SU-DHL-6 (cell line): Measurements from ENCODE around the gene ATF1.
"Not testable (repeated sequence)": the region's sequence is repeated elsewhere in the genome, so short reads cannot be mapped to it uniquely, and the experiment has no call there.

ENCODE experiments used
- H2AFZ ChIP-seq: fragments of 200-600 bp; sonication (generic); 2 replicates; pipeline ENCODE4 v1.6.1; 2014; ENCODE audit warnings: low read depth, mild to moderate bottlenecking, moderate library complexity, mixed read lengths, antibody characterized with exemption, low read length; ENCODE audit not compliant: severe bottlenecking
- H3F3A ChIP-seq: fragments of 200-600 bp; shearing (Covaris generic); 2 replicates; pipeline ENCODE4 v1.6.0; 2016; ENCODE audit warnings: antibody characterized with exemption, mild to moderate bottlenecking; ENCODE audit not compliant: insufficient read depth
- H3K27ac ChIP-seq: fragments of 200-600 bp; sonication (generic); 2 replicates; pipeline ENCODE4 v1.5.1; 2016; ENCODE audit warnings: low read depth, mild to moderate bottlenecking, low read length, moderate library complexity, mixed read lengths
- H3K27me3 ChIP-seq: fragments of 200-600 bp; sonication (generic), shearing (Covaris generic); 2 replicates; pipeline ENCODE4 v1.6.0; 2014; ENCODE audit warnings: mild to moderate bottlenecking, low read length
- H3K36me3 ChIP-seq: fragments of 200-600 bp; sonication (generic); 2 replicates; pipeline ENCODE4 v1.6.1; 2014; ENCODE audit warnings: mild to moderate bottlenecking, low read length, mixed read lengths
- H3K4me2 ChIP-seq: fragments of 300-600, 200-600 bp; shearing (Covaris generic), sonication (generic); 2 replicates; pipeline ENCODE4 v1.6.0; 2014; ENCODE audit warnings: low read length, low read depth, mild to moderate bottlenecking; ENCODE audit not compliant: poor library complexity, severe bottlenecking
- H3K4me3 ChIP-seq: fragments of 200-600 bp; sonication (generic); 2 replicates; pipeline ENCODE4 v1.5.1; 2014; ENCODE audit warnings: antibody characterized with exemption, low read length, mild to moderate bottlenecking, mixed read lengths; ENCODE audit not compliant: insufficient read depth, poor library complexity, severe bottlenecking
- H3K79me2 ChIP-seq: fragments of 200-600 bp; sonication (generic); 2 replicates; pipeline ENCODE4 v1.6.1; 2014; ENCODE audit warnings: mild to moderate bottlenecking, low read length, moderate library complexity; ENCODE audit not compliant: insufficient read depth
- H3K9ac ChIP-seq: fragments of 200-600 bp; sonication (generic); 2 replicates; pipeline ENCODE4 v1.7.0; 2014; ENCODE audit warnings: mild to moderate bottlenecking, low read length
- H3K9me2 ChIP-seq: fragments of 200-600 bp; sonication (generic); replicated peaks from 2 replicates; pipeline ENCODE4 v1.6.1; 2014; ENCODE audit warnings: low read length; ENCODE audit not compliant: insufficient read depth
- H3K9me3 ChIP-seq: fragments of 200-600 bp; sonication (generic); 2 replicates; pipeline ENCODE4 v1.6.1; 2014; ENCODE audit warnings: low read length, mixed read lengths; ENCODE audit not compliant: insufficient read depth
- H4K20me1 ChIP-seq: fragments of 200-600 bp; sonication (generic); 2 replicates; pipeline ENCODE4 v1.6.1; 2014; ENCODE audit warnings: low read depth, mild to moderate bottlenecking, antibody characterized with exemption, low read length, moderate library complexity, mixed read lengths
- EZH2phosphoT487 ChIP-seq: fragments of 200-600 bp; sonication (generic), shearing (Covaris generic); conservative IDR thresholded peaks from 2 replicates; pipeline ENCODE4 v1.6.1; 2018; ENCODE audit warnings: mild to moderate bottlenecking, antibody characterized with exemption, low read length, moderate library complexity, mixed read lengths
- TF ChIP-seq, protein P1 (sequence below): fragments of 200-600 bp; sonication (generic); IDR thresholded peaks from one replicate; pipeline ENCODE4 v1.5.1; 2017; ENCODE audit warnings: antibody characterized with exemption, mild to moderate bottlenecking, low read length, moderate library complexity; ENCODE audit not compliant: insufficient read depth, poor library complexity, severe bottlenecking

ATF1 gene

DNA sequence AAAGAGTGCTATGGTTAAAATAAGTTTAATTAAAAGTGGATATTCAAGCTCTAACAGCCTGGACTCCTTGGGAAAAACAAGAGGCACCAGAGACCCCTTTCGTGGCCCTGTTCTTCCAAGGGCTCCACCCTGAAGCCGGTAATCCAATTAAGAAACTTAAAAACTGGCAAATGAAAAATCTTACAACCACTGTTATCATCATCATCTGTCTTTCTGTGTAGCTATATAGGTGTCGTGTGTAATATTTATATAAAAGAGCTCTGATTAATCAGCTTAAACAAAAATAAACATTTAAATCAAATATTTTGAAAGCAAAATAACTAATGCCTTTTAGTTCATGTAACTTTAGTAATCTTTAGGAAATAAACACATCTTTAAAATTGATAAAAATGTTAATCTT lies 4.5 kb downstream of the ATF1 start:
- Histone ChIP-seq H3K9ac (no peak overlapping the region), H3K27me3 (no peaks in the 10 kb centered on the region), H3K36me3 (peaks cover 15% of the 10 kb centered on the region; the same call in 1 of the 2 replicates), H3K4me3 (no peak overlapping the region), H3K4me2 (no peak overlapping the region), H3K79me2 (peaks cover 86% of the 10 kb centered on the region), H3F3A (0 out of 2 replicates have a peak, but pooled peaks cover 3% of the 10 kb centered on the region), H3K27ac (no peak overlapping the region), H4K20me1 (no peaks in the 10 kb centered on the region), H3K9me3 (no peaks in the 10 kb centered on the region), H2AFZ (no peak overlapping the region), H3K9me2 (no peaks in the 10 kb centered on the region)
- TF ChIP-seq, protein P1, sequence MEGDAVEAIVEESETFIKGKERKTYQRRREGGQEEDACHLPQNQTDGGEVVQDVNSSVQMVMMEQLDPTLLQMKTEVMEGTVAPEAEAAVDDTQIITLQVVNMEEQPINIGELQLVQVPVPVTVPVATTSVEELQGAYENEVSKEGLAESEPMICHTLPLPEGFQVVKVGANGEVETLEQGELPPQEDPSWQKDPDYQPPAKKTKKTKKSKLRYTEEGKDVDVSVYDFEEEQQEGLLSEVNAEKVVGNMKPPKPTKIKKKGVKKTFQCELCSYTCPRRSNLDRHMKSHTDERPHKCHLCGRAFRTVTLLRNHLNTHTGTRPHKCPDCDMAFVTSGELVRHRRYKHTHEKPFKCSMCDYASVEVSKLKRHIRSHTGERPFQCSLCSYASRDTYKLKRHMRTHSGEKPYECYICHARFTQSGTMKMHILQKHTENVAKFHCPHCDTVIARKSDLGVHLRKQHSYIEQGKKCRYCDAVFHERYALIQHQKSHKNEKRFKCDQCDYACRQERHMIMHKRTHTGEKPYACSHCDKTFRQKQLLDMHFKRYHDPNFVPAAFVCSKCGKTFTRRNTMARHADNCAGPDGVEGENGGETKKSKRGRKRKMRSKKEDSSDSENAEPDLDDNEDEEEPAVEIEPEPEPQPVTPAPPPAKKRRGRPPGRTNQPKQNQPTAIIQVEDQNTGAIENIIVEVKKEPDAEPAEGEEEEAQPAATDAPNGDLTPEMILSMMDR = no peak
- no peak for TF ChIP-seq EZH2phosphoT487

GRCh38 chr12:50768813-50769212 lies 4.9 kb downstream of the ATF1 start:
- not testable (repeated sequence) for H2AFZ ChIP-seq, H3K4me3 ChIP-seq, H3K27ac ChIP-seq, H3K9me3 ChIP-seq, H3K9me2 ChIP-seq, H3K27me3 ChIP-seq, H3F3A ChIP-seq, H3K9ac ChIP-seq, H4K20me1 ChIP-seq, H3K4me2 ChIP-seq
- peaks cover 15% of the 10 kb centered on the region; the same call in 1 of the 2 replicates for H3K36me3 ChIP-seq
- peaks cover 84% of the 10 kb centered on the region for H3K79me2 ChIP-seq

GRCh38 chr12:50771409-50771808 lies 7.5 kb downstream of the ATF1 start:
- Histone ChIP-seq H3K79me2 (peaks cover 84% of the 10 kb centered on the region), H3K9ac (no peak overlapping the region), H2AFZ (no peak overlapping the region), H3K9me3 (no peaks in the 10 kb centered on the region), H3K9me2 (no peaks in the 10 kb centered on the region), H3K4me3 (no peak overlapping the region), H3K36me3 (peaks cover 15% of the 10 kb centered on the region; the same call in 1 of the 2 replicates), H3F3A (no peaks in the 10 kb centered on the region), H3K27me3 (no peaks in the 10 kb centered on the region), H3K27ac (no peak overlapping the region), H4K20me1 (no peaks in the 10 kb centered on the region), H3K4me2 (no peak overlapping the region)
- TF ChIP-seq, protein P1 = no peak
- TF ChIP-seq EZH2phosphoT487 = no peak

GRCh38 chr12:50772470-50772869 lies 8.6 kb downstream of the ATF1 start:
- H2AFZ ChIP-seq = no peak overlapping the region
- peaks cover 15% of the 10 kb centered on the region; the same call in 1 of the 2 replicates for H3K36me3 ChIP-seq
- H3K27me3 ChIP-seq = no peaks in the 10 kb centered on the region
- no peak overlapping the region for H3K4me2 ChIP-seq
- no peaks in the 10 kb centered on the region for H4K20me1 ChIP-seq
- H3K27ac ChIP-seq = no peak overlapping the region
- TF ChIP-seq, protein P1 = no peak
- no peak for TF ChIP-seq EZH2phosphoT487
- H3K9ac ChIP-seq = no peak overlapping the region
- no peaks in the 10 kb centered on the region for H3K9me2 ChIP-seq
- peaks cover 84% of the 10 kb centered on the region for H3K79me2 ChIP-seq
- no peaks in the 10 kb centered on the region for H3K9me3 ChIP-seq
- no peaks in the 10 kb centered on the region for H3F3A ChIP-seq
- no peak overlapping the region for H3K4me3 ChIP-seq
